Hematopoietic multipotent progenitor cell treated with erythropoietin and hydrocortisone succinate and interleukin-3 and kit ligand, for 6 days (in vitro differentiated cells): ENCODE data around the gene PTPRN.

Experiments
- DNase-seq: peaks from one replicate; pipeline ENCODE4 v3.0.0-alpha.2; 2015

PTPRN gene

GRCh38 chr2:219286436-219287115 lies 22.6 kb downstream of the PTPRN start:
- DNase-seq: peak; percentile 72

GRCh38 chr2:219285894-219286425 lies 23.2 kb downstream of the PTPRN start:
- peak; percentile 64 for DNase-seq

- DNase-seq: no peak
These were observed 23.8 kb downstream of the PTPRN start for GRCh38 chr2:219285373-219285735.

DNA sequence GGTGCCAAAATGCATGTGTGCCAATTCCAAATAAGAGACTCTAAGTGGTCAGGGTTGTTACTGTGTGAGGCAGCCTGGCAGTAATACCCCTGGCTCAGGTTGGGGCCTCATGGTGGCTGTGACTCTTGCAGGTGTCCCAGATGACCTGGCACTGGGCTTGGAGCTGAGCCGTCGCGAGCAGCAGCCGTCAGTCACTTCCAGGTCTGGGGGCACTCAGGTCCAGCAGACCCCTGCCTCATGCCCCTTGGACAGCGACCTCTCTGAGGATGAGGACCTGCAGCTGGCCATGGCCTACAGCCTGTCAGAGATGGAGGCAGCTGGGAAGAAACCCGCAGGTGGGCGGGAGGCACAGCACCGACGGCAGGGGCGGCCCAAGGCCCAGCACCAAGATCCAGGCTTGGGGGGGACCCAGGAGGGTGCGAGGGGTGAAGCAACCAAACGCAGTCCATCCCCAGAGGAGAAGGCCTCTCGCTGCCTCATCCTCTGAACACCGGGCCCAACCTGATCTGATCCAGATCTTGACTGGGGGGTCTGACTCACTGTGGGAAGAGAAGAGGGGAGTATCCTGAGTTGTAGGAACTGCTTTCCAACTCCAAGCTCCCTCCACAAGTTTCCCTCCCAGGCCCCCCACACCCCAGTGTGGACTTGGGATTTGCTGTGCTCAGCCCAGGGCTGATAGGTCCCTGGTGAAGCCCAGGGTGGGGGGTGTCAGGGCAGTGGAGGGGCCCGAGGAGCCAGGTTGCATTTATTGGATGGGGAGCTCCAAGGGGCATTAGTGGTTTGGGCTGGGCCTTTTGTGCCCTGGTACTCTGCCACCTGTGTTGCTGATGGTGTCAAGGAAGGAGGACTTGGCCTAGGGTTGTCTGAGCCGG lies 24.5 kb downstream of the PTPRN start:
- no peak for DNase-seq

GRCh38 chr2:219282943-219283581 lies 26.1 kb downstream of the PTPRN start:
- no peak for DNase-seq

GRCh38 chr2:219282375-219282774 lies 26.8 kb downstream of the PTPRN start:
- no peak for DNase-seq

DNA sequence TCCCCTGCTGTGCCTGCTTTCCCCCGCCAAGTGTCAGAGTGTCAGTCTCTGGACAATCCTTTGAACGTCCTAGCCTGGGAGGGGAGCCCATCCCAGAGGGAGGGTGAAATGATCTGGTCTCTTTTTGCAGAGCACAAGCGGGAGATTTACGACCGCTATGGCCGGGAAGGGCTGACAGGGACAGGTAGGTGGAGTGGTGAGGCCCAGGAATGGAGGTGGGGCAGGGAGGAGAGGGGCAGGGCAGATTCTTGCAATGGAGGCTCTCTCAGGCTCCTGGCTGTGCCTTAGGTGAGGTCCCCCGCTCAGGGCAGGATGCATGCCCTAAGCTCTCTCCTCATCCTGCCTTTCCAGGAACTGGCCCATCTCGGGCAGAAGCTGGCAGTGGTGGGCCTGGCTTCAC lies 27.6 kb downstream of the PTPRN start:
- no peak for DNase-seq

DNA sequence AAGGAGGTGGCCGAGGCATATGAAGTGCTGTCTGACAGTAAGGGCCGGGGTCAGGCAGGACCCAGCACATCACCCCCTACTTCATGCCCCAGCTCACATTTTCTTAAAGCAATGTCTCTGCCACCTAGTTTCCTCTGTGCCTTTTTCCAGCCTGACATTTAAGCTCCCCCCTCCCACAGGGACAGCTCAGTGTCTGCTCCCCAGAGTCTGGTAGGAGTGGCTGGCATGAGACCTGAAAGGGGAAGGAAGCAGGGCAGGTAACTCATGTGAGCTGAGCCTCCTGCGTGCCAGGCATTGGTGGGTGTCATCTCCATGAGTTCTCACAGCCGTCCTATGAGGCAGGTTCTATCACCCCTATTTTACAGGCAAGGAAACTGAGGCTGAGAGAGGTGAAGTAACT lies 28.6 kb downstream of the PTPRN start:
- no peak for DNase-seq

- DNase-seq: peak; percentile 45
These were observed 29.2 kb downstream of the PTPRN start for GRCh38 chr2:219279916-219280516.

- peak; percentile 98 for DNase-seq
These were observed 29.9 kb downstream of the PTPRN start, which contains the start of gene DNAJB2 for GRCh38 chr2:219279151-219279915. TSS of gene DNAJB2 (plus strand) at chr2:219279366. CDS start at chr2:219279834, 468 bp downstream.

- no peak for DNase-seq
These were observed 30.5 kb downstream of the PTPRN start for GRCh38 chr2:219278655-219279150.

DNA sequence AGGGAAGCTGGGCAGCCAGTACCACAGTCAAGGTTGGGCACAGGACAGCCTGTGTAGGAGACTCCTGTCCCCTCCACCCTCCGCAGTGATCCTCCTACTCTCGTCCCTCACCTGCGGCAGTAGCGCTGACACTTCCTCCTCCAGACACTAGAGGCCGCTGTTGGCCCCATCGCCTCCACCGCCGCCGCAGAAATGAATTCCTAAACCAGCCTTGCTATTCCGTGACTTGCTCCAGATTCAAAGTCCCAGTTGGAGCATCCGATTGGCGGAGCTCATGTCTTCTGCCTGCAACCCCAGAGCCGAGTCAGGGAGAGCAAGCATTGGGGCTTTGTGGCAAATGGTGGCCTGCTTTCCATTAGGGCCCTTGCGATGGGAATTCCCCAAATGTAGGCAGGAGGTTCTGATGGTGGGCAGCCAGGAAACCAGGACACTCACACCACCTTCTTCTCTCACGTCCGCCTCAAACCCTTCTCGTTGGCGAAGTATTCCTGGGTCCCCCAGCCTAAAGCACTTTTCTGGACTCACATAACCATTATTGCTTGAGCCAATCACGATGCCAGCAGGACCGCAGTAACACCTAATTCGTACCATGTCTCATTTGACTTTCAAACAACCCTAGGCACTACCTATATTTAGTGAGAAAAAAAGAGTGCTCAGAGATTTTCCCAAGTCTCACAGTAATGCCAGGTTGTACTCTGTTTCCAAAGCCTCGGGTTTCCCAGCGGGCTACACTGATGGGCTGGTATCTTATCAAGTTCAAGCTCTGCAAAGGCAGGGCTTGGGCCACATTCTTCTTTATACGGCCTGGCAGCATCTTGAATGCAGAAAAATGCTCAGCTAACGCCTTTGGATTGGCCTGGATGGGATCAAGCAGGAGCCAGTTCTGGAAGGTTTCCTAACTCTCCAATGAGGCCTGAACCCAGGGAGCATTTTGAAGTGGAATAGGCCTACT lies 31.2 kb downstream of the PTPRN start:
- peak; percentile 83 for DNase-seq

DNA sequence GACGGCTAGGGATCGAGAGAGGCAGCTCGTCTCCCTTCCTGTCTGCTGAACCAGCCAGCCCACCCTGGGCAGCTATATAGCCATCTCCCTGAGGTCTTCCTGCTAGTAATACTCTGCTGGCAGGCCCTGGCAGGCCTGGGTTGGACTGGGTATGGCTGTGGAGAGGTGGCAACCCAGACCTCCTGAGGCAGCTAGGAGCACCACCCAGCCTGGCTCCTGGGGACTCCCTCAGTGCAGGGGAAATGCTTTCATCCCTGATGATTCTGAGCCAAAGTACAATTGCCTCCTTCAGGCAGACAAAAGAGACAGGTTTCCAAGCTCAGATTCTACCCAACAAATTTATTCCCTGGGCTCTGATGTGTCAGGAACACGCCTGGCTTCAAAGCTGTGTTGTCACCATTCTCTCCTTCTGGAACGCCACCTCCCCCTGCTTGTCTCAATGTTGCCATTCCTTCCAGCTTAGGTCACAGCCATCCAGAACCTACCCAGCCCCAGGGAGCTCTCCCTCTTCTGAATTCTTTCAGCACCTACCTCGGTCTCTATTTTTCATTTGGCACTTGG lies 34.8 kb downstream of the PTPRN start:
- DNase-seq: no peak

GRCh38 chr2:219273937-219274336 lies 35.3 kb downstream of the PTPRN start:
- no peak for DNase-seq

- no peak for DNase-seq
These were observed 36.2 kb downstream of the PTPRN start for GRCh38 chr2:219272995-219273394.

DNA sequence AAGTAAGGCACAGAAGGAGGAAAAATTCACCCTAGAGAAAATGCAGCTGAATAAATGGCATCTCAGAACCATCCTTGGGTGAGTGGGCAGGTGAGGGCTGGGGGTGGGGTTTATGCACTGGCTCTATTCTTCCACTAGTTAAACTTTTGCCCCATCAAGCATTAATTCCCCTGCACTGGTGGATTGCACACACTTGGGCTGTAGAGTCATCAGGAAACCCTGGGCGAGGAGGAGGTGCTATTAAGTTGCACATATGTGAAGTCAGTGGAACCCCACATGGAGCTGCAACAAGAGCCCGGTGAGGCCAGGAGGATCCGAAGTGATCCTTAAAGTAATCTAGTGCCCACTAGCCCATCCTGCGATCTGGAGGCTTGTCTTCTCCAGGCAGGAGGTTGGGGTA lies 36.8 kb downstream of the PTPRN start:
- no peak for DNase-seq

- no peak for DNase-seq
These were observed 38.2 kb downstream of the PTPRN start for GRCh38 chr2:219271021-219271420.

DNA sequence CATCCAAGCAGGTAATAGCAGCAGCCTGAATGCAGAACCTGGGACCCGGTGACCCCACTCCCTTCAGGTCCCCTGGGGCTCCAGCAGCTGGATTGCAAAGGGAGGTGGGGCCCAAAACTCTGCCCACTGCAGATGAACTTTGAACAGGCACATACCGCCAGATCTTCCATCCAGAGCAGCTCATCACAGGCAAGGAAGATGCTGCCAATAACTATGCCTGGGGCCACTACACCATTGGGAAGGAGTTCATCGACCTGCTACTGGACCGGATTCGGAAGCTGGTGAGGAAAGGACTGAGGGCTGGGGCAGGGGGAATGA lies 39.2 kb downstream of the PTPRN start:
- no peak for DNase-seq

DNA sequence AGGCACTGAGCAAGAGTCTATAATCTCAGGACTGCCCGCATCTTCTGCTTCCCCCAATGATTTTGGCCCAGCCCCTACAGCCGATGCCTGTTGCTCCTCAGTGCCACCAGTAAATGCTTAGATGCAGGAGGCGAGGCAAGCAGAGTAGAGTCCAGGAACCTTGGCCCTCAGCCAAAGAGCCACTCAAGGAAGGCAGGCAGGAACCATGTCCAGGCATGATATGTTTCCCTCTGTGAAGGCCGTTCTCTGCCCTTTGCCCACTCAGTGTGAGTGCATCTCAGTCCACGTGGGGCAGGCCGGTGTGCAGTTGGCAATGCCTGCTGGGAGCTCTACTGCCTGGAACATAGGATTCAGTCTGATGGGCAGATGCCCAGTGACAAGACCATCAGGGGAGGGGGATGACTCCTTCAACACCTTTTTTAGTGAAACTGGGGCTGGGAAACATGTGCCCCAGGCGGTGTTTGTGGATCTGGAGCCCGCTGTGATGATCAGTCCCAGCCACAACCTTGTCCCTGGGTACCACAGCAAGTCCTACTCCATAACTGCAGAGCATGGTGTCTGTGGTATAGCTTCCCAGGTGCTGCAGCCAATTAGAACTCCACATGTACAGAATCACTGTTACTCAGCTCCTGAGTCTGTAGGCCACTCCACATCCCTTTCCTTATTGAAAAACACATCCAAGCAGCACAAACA lies 39.7 kb downstream of the PTPRN start:
- no peak for DNase-seq

GRCh38 chr2:219268294-219268693 lies 40.9 kb downstream of the PTPRN start:
- DNase-seq: no peak
